Stimulated activated CD4-positive, alpha-beta T cell treated with anti-CD3 and anti-CD28 coated beads, Interleukin-15, amount 100 ng/mL, for 48 hours (primary cell): ENCODE results near the gene WDR11.
"Not testable (repeated sequence)": the region's sequence is repeated elsewhere in the genome, so short reads cannot be mapped to it uniquely, and the experiment has no call there.

Source experiments
- DNase-seq, 2 donors: peaks; one replicate each; pipeline ENCODE4 v3.0.0-alpha.2; 2020; ENCODE audit warnings: low read depth in 2 of 2

Gene WDR11

DNA sequence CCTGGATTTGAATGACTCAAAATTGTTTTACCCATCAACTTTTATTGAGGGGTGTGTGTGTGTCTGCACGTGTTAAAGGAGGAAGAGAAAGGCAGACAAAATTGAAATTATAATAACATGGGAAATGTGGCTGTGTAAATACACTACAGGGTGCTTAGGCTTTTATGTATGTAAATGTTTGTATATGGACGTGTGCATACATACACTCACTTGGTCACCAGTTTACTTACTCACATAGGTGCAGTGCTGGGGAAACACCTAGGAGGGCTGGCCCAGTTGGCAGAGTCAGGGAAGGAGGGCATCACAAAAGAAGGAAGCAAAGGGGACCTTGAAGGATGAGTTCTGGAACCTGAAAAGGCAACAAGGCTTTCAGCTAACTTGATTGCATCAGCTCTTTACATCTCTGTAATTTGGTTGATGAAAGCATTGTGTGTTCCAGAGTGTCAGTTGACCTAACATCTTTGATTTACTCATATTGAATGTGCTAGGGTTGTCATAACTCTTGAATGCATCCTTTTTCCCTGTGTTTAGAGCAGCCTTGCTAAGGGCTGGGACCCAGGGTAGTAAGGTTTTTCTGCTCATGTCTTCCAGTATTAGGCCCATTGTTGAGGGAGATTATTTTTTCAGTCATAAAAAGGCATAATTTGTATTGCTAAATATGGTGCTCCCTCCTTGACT lies 10.2 kb downstream of the WDR11 start:
- DNase-seq = no peak

DNA sequence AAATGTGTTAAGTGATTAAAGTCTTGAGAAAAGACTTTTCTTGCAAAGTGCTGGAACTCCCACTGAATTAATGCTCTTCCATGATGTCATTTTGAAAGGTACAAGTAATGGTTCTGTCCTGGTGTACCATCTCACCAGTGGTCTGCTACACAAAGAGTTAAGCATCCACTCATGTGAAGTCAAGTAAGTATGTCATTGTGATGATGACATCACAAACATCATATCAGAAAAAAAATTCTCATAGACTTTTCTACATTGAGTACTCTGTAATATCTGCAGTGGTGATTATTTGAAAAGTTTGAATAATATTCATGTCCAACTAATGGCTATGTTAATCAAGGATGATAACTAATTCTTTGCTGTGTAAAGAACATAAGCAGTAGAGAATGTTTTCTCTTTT lies 22.6 kb downstream of the WDR11 start:
- no peak for DNase-seq

DNA sequence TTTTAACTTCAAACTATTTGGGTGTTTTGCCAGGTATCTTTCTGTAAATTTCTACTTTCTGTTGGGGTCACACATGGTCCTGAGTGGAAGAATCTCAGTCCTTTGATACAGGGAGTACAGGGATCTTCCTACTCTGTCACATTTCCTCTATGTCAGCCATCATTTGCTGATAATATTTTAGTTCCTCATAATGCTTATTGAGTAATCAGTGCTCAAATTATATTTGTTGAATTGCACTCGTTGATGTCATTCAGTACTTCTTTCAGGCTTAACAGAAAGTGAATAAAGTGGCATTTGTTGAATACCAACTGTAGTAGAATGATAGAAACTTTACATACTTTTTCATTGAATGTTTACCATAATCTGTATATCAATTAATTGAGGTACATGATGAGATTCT lies 31.9 kb downstream of the WDR11 start:
- DNase-seq = no peak

DNA sequence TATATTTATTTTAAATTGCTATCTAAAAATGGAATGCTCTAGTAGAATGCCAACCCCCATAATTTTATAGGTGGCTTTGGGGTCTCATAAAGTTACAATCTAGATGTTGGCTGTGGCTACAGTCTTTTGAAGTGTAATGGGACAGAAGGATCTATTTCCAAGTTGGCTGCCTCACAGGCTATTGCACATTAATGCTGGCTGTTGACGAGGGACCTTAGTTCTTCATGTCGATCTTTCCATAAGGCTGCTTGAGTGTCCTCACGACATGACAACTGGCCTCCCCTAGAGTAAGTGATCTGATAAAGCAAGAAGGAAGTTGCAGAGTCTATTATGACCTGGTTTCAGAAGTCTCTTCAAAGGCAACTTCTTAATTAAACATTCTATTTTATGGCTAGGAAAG lies 36.3 kb downstream of the WDR11 start:
- no peak for DNase-seq

DNA sequence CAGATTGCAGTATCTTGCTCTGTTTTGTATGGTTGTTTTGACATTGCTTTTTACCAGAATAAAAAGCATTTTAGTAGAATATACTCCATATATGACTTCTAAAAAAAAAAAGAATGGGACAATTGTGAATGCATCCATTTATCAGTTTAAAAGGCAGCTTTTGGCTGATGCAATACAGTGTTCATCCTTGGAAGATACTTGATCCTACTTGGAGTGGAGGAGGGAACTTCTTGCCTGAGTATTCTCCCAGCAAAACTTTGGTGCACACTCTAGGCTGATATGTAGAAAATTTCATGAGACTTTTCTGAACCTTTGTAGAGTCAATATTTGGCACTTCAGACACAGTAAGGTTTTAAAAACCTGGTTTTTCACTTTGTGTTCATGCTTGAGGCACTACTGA lies 40.2 kb downstream of the WDR11 start:
- no peak for DNase-seq

DNA sequence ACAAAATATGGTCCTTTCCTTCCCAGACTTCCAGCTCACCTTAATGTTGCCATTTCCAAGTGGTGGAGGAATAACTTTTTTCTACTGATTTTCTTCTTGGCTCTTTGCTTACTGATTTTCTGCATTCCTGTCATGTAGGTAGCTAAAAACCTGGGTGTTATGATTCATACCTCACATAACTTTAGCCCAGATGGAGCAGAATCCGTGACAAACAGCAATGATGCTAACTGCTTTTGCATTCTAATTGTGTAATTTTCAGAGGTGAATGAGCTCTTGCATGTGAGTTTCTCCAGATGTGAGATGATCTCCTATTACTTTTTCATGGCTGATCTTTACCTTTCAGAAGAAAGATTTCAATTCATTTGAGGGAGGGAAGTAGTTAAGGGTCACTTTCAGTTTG lies 43.4 kb downstream of the WDR11 start:
- no peak for DNase-seq

DNA sequence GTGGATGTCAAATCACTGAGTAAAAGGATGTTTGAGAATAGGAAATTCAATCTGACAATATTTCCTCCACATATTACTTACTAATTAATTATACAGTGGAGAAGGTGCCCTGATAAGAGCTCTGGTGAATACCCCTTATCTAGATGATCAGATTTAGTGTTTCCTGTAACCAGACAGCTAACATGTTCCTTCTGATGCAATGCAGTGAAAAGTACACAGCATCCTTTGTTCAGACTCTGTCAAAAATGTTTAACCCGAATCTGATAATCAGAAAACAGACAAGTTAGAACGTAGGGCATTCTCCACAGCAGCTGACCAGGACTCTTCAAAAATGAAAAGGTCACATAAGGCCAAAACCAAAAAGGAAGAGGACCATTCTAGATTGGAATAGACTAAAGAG lies 46.2 kb downstream of the WDR11 start:
- no peak for DNase-seq

DNA sequence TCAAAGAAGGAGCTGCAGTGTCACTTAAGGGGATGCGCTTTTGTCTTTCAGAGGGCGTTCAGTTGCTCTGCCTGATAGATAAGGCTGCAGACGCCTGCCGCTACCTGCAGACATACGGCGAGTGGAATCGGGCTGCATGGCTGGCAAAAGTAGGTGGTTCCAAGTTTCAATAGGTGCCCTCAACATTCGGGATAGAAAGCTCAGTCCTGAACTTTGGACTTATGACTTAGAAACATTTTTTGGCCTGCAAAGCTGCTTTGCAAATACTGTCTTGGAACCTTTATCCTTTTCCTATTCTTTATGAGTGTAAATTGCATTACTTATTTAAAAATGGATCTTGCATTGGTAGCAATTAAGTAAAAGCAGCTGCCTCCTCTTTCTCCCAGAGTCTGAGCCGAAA lies 54.1 kb downstream of the WDR11 start:
- DNase-seq = no peak

DNA sequence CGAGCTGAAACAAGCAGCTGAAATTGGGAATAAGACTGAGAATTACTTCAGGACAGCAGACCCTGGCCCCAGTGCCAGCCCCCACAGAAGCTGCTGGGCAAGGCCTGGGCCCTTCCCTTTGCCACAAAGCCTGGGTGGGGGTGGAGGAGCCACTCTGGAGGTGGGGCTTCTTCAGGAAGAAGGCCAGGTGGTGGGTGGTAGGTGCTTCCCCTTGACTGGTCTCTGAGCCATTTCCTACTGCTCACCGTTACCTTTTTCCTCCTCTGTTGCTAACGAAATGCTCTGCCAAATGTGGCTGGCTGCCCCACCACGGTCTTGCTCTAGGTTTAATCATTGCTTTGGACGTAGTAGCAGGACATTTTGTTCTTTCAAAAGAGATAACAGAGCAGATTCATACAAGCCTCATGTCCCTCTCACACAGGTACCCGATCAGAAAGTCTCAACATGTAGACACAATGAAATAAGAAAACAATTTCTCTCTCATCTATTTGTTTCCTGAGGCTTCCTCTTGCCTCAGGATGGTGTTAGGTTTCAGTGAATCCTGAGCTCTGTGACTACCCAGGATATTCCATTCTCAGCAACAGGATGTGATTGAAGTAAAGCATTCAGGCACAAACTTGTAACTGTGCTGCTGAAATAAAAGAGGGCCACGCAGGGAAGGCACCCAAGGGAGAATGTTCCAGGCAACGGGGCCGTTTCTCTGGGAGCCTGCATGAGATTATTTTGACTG lies 66.5 kb downstream of the WDR11 start:
- DNase-seq = no peak

DNA sequence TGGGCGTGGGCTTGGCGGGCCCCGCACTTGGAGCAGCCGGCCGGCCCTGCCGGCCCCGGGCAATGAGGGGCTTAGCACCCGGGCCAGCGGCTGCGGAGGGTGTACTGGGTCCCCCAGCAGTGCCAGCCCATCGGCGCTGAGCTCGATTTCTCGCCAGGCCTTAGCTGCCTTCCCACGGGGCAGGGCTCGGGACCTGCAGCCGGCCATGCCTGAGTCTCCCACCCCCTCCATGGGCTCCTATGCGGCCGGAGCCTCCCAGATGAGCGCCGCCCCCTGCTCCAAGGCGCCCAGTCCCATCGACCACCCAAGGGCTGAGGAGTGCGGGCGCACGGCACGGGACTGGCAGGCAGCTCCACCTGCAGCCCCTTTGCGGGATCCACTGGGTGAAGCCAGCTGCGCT lies 72.7 kb downstream of the WDR11 start:
- DNase-seq = not testable (repeated sequence)

DNA sequence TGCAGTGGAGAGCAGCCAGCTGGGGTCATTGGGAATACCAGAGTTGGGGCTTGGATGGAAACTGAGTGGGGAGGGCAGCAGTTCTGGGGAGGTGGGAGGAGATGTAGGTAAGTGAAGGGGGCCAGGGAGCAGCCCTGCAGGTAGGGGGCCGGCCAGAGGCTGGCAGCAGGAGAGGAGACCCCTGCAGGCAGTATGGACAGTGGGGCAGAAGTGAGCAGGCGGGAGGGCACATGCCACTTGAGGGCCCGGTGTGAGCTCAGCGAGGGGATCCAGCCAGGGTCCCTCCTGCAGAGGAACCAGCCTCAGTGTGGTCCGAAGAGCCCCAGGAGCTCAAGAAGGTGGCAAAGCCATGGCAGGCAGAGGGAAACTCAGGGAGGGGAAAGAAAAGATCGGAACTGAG lies 75.4 kb downstream of the WDR11 start:
- DNase-seq = no peak

DNA sequence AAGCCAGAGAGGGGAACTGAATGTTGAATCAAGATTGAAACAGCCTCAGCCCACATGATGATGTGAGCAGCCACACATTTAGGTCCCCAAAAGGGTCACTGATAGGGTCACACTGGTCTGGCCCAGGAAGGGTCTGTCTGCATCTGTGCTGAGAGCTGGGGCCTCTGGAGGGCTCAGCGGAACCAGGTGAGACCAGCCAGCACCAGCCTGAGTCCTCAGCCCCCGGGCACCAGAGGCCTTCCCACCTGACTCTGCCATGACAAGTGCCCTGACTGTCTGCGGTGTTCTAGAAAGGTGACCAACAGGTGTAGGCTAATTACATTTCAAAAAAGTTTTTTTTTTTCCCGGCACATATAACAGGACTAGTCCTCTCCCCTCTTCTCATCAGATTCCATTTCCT lies 76.2 kb downstream of the WDR11 start:
- DNase-seq = no peak

DNA sequence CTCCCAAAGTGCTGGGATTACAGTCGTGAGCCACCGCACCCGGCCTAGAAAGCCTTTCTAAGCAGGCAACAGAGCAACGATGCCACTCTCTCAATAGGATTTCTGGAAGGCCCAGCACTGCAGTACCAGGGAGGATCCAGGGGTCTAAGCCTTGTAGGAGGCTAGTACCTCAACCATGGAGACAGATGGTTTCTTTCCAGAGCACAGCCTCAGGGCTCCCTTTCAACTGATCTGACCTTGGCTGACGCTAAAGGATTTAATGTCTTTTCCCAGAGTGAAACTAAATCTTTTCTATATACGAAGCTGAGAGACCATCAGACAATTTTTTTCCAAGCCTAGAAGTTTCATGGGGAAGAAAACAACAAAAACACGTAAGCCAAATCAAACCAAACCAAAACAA lies 78.0 kb downstream of the WDR11 start:
- DNase-seq = no peak

DNA sequence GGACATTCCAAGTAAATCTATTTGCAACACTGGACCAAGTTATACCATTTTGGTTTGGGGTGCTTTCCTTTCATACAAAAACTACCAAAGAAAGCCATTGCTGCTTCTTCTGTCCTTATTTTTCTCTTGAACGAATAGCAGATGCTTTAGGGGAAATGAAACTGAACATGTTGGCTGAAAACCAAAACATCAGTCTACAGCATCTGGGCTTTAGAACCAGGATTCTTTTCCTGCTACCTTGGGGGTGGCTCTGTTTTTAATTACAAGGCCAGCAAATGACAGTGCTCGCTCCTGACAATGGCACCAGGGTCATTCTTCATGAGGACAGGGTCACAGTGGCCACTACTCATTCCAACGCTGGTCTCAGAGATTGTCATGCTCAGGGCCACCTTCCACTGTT lies 80.3 kb downstream of the WDR11 start:
- no peak for DNase-seq

DNA sequence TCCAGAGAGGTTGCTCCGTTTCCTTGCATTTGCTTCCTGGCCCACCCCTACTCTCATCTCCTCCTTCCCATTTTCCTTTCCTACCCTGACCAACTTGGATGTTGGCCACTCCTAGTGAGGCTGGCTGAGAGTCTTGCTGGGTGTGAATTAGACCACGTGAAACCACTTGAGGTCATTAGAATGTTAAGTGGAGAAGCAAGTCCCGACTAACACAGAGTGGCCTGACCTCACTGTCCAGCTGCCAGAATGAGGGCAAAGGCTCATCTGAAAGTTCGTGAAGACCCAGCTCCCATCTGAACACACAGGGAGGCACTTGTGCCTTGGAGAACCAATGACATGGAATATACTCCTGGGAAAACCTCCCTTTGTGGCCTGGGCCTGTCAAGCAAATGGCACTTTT lies 80.8 kb downstream of the WDR11 start:
- DNase-seq = no peak

DNA sequence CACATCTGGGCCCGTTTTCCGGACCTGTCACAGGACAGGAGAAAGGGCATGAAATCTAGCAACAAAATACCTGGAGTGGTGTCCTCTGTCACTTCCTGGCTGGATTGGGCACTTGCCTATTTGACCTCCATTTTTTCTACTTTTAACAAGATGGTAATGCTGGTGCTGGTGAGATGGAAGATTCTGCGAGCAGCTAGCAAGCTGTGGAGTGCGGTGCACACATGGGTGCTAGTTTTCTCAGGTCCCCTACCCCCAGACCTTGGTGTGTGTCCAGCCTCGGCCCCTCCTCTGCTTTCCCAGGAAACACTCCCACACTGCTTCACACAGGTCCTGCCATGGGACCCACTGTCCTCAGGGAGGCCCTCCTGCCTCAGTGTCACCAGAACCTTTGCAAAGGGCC lies 87.7 kb downstream of the WDR11 start:
- no peak for DNase-seq

DNA sequence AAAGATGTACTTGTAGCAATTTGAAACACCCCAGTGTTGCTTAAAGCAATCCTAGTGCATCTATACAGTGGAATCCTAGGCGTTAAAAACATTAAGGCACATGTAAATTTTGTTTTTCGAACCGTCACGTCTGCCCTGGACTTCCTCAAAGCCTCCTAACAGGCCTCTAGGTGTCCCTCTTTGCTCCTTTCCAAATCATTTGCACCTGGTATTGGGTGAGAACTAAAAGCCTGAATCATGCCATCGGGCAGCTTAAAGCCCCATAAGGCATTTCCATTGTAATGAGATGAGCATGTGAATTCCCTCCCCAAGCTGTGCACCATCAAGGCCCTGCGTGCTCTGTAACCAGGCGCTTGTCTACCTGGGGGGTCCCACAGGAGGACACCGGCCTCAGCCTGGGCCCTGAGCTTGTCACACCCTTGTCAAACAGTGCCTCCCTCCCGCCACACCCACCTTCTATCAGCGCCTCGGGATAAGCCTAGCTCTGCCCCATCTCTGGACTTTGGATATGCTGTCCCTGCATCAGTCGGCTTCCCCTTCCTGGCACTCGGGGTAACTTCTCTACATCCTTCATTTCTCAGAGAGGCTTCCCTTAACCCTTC lies 89.2 kb downstream of the WDR11 start:
- no peak for DNase-seq

DNA sequence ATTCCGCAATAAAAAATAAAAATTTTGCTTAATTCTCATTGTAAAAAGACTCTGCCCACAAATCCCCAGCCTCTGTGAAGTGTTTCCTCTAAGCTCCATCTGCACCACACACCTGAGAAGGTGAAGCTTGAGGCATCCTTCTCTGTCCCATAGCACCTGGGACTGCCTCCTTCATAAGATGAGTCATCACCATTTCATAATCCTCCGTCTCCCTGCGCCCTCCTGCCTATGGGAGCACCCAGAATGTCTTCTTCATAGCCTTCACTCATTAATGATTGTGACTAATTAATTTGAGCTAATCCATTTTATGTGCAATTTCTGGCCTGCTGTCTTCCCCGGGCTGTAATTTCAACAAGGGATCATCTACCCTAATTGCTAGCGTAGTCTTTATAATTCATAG lies 90.3 kb downstream of the WDR11 start:
- DNase-seq = no peak

DNA sequence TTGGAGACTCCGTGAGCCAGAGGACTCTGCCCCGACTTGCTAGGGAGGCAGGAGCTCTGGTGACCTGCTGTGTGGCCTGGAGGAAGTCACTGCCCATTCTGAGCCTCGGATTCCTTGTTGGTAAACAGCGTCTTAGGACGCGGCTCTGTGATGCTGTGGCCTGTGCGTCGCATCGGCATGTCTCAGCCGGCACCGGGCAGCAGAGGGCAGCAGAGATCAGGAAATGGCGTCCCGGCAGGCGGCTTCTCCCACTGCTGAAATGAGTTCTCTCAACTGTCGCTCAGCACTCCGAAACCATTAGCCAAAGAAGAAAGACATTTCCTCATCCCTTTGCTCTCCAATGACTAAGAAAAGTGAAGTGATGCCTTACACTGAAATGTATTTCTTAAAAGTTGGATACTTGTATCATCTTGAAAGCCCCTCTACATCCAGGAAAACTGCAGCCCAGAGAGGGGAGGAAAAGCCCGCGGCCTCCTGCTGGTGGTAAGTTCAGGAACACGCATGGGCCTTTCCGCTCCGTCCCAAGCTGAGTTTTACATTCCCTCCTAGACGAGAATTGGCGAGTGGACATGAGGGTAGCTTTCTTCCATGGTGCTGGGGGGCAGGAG lies 91.7 kb downstream of the WDR11 start:
- DNase-seq = peak; percentile 35 to 68

DNA sequence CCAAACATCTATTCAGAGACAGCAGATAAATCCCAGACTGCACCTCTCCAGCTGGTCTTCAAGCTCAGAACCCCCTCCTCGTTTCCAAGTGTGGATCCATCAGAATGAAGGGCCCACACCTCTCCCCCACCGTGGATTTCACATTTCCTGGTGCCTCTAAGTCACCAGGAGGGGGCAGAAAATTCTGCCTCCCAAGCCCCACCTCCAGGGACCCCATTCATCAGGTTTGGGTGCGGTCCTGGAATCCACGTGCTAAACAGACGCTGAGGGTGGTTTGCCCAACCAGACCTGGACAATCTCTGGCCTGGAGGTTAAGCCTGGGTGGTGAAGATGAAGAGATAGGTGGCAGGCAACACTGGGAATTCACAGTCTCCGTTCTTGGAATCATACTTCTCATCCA lies 92.4 kb downstream of the WDR11 start:
- no peak for DNase-seq

DNA sequence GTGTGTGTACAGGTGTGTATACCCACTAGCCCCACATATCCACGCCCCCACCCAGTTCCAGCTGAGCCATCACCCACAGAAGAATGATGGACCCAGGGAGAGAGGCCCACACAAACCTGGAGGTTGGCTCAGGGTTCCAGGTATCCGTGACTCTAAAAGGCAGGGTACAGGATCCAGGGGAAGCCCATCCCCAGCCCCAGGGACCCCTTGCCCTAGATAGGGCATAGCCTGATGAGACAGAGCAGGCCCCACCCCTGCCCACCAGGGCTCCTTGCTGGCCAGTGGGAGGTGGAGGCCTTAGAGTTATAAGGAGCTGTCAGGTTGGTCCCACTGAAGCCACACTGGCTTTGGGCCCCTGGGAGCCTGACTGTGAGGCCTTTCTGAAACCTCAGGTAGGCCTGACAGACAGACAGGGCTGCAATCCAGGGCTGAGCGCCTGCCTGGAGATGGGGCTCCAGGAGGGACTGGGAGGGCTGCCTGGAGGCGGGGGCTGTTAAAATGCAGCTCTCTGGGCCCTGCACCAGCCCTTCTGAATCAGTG lies 93.5 kb downstream of the WDR11 start:
- DNase-seq = no peak

DNA sequence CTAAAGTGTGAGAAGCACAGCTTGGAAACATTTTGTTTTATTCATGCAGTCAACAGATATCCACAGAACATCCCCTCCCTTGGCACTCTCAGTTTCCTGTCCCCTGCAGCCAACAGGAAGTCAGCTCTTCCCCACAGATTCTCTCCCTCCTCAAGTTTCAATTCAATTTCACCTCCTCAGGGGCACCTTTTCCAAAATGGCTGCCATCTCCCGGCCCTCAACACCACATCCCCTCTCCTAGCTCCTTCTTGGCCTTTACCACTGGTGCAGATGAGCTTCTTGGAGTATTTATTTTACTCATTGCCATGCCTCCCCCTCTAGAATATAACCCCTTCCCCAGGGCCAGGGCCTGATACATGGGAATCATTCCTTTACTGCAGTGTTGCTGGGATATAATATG lies 94.0 kb downstream of the WDR11 start:
- DNase-seq = no peak
